Measurements from ENCODE around the gene DISC1.

Gene DISC1

DNA sequence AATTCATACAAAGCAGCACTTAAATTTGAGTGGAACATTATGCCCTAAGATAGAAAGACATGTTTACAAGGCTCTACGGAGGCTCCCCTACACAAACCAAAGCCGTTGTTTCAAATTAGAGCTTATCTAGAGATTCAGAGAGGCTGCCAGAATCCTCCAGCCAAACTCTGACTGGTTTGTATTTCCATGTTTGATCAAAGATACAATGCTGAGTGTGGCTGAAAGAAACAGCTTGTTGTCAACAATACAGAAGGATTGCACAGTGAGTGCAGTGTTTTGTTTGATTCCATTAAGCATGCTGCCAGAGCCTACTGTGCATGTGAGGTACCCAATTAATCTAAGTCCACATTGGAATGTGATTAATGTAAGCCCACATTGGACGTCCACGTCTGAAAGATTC, 402.7 kb downstream of the DISC1 start:
- no peak for DNase-seq

- no peak for DNase-seq
These were observed 404.6 kb downstream of the DISC1 start for GRCh38 chr1:232031156-232031555.

DNA sequence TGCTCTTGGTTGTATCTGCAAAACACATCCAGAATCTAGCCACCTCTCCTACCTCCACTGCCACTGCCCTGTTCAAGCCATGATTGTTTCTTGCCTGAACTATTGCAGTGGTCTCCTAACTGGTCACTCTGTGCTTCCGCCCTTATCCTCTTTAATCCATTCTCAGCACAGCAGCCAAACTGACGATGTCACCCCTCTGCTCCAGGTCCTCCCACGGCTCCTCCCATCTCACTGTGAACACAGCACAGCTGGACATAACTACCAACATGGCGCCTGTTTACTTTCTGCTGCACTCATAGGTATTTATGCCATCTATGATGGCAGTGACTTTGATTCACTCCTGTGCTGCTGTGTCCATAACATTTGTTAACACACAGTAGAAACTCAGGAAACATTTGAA, 406.7 kb downstream of the DISC1 start:
- no peak for DNase-seq

DNA sequence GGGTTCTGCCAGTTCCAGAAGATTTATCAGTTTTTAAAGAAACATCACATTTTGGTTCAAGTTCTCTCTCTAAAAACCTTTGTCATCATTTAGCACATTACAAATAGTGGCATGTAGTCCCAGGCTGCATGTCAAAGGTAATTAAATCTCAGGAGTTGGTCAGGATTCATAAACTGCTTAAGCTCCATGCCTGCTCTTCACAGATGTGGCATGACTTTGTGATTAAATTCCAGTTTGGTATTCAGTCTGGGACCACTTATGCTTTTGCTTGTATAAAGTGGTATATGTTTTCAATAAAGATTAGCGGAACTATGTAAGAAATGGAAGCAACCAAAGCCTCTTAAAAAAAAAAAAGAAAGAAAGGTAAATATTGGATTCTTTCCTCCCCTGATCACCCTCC, 408.0 kb downstream of the DISC1 start:
- no peak for DNase-seq

DNA sequence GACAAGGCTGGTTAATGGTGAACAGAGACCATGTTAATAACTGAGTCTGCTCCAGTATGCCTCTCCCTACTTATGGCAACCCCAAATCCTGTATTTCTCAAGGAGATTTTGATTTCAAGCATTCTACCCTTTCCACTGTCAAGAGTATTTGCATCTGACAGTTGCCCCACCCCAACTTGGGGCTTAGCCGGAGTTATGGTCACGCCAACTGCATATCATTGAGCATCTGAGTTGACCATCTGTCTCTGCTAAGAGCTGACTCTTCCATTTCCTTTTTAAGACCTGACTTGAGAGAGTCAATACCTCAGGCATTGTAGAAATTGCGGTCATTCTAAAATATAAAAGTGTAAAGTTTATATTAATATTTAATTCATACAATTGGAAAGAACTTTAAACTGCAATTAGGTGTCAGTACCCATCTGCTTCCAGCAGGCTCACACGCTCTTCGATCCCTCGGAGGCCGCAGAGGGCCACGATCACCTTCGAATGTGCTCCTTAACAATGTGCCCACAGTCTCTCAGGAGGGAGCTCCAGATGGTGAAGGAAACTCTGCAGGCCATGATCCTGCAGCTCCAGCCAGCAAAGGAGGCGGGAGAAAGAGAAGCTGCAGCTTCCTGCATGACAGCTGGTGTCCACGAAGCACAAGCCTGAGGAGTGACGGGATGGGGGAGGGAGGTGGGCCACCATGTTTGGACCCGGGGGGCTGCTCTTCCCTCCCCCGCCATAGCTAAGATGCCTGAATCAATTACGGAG, 409.8 kb downstream of the DISC1 start:
- no peak for DNase-seq

GRCh38 chr1:232037774-232038388, 411.3 kb downstream of the DISC1 start:
- no peak for DNase-seq

GRCh38 chr1:232038706-232039677, 412.4 kb downstream of the DISC1 start:
- DNase-seq, result no peak

DNA sequence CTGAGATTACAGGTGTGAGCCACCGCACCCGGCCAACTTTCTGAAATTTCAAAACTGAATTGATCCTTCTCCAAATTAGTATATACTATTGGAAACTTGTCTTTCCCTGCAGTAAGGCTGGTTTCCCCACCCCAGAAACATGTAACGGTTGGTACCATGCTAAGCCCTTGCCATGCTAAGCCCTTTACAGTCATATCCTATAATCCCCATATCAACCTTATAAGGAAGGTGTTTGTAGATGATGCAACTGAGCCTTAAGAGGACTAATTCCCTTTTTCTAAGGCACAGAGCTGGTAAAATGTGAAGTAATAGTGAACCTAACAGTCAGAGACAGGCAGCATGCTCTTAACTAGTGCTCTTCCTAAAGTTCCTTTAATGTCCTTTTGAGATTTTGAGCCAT, 413.7 kb downstream of the DISC1 start:
- no peak for DNase-seq

GRCh38 chr1:232044728-232045127, 418.1 kb downstream of the DISC1 start:
- no peak for DNase-seq

DNA sequence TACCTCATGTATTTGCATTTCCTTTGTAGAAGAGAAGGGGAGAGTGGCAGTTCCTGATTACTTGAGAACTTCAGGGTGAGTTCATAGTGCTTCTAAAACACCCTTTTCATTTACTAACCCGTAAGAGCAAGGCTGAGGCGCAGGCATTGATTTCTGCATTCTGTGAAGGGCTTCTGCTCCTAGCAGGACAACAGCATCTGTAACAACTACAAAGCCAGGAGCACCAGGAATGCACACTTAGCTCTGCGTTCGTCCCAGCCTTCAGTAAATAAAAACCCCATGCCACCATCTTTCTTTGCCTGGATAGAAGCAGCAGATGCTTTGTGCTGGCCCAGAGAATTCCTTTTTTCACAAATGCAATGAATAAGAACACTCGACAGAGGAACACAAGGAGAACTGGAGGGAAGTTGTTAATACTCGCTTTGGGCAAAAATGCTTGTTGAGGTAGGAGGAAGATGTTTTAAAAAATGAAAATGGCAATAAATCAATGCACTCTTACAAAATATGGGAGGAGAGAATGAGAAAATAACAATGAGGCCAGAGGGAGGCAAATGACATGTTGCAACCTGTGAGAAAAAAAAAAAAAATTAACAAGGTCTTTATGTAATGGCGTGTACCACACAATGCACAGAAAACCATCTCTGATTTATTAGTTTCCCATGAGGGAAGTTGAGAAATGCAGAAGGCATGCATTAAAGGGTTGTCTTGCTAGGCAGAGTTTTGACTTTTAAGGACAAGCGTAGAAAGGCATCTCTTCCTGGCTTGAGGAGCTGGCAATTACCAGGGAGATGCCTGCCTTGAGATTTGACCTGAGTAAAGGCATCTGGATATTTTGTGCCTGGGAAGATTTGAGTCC, 418.8 kb downstream of the DISC1 start:
- DNase-seq, result no peak

- DNase-seq, result no peak
These were observed 420.1 kb downstream of the DISC1 start for GRCh38 chr1:232046451-232047306.

DNA sequence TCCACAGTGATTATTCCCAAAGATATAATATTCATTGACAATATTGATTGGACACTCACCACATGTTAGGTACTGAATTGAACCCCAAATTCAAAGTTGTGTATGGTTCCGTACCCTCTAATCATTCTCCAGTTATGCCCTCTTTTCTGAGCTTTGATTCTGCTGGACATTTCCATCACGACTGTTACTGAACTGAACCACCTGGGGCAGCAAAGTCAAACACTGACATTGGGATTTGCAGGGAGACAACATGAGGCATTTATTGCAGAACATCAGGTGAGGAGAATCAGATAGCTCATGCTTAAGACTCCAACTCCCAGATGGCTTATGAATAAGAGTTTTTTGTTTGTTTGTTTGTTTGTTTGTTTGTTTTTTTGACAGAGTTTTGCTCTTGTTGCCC, 420.9 kb downstream of the DISC1 start:
- no peak for DNase-seq

DNA sequence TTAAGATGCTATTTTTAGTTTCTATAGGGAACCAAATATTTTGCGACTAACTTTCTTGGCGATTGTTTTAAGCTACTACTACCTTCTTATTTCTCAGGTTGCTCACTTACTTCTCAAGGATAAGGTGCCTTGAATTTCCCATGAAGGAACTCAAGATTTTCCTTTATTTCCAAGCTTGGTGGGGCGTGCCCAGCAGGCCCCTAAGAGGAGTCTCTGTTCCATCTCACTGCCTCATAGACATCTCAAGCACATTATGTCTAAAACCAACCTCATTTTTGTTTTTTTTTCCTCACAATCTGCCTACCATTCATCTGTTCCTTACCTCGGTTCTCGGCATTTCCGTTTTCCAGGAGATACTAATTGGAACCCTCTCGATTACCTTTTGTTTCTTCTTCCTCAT, 421.9 kb downstream of the DISC1 start:
- DNase-seq, result no peak

DNA sequence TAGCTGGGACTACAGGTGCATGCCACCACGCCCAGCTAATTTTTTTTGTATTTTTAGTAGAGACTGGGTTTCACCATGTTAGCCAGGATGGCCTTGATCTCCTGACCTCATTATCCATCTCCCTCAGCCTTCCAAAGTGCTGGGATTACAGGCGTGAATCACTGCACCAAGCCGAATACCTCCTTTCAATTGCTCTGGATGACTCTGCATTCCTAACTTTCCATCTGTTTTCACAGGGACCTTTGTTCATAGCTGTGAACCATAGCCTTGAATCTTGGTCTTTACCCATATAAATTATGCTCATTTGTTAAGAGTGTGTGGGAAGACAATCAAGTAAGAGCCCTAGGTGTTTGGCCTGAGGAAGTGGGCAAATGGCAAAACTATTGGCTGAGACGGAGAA, 422.7 kb downstream of the DISC1 start:
- no peak for DNase-seq

- no peak for DNase-seq
These were observed 430.8 kb downstream of the DISC1 start for GRCh38 chr1:232057217-232057895.

- no peak for DNase-seq
These were observed 431.3 kb downstream of the DISC1 start for GRCh38 chr1:232057896-232058274.

DNA sequence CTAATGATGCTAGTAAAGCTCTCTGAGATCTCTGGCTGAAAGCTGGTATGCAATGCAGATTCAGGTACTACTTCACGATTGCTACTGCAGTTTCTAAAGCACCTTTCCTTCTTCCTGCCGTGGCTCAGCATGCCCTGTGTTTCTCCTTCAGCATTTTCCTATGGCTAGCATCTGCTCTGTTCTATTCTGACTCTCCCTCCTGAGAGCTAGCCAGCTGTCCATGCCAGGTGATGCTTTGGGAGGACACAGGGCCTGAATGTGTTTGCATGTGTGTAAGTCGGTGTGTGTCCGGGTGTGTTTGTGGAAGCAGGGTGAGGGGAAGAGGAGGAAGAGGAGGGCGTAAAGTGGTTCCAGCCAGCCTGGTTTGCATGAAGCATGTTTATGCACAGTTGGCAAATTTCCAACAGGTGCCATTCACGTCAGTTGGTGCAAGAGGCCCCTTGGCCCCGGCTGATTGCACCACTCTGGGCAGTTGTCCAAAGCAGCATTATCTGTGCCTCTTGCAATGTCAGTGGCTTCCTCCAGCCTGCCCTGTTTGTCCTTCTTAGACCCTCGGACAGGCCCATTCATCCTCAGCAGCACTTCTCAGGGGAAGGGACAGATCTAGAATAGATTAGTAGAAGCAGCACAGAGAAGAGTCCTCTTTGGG, 433.3 kb downstream of the DISC1 start:
- no peak for DNase-seq

DNA sequence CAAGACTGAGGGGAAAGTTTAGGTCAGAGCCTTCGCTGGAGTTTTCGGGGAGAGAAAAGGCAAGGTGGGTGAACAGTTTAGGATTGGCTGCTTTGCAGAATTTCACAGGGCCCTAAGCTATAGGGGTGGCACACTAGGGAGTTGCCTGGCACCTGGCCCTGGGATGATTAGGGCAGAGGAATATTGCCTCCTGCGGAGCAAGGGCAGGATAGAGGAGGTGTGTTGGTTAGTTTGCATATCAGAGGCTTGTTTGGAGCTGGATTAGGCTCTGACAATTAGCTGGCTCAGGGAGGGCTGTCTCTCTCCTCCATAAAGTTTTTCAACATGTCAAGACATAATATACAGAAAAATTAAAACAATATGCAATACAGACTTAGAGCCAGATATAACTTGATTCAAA, 436.4 kb downstream of the DISC1 start:
- DNase-seq, result no peak

GRCh38 chr1:232066521-232066920, 439.9 kb downstream of the DISC1 start:
- no peak for DNase-seq

- DNase-seq, result no peak
These were observed 447.7 kb downstream of the DISC1 start for GRCh38 chr1:232074265-232074664.

DNA sequence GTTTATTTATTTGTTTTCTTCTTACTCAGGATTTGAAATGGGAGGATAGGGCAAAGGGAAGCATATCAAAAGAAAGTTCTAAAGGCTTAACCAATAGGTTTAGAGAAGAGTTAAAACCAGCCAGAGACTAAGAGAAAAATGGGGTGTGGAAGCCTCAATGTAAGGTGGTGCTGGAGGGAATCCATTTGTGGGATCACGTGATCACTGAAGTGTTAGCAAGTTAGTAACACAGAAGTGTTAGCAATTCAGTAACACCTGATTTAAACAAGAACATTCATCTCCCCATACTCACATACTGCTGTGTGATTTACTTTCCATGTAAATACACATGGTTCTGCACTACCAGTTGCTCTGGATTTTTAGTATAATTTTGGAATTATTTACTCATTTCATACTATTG, 451.2 kb downstream of the DISC1 start:
- DNase-seq, result no peak
